SK-N-SH (cell line): ENCODE measurements around the gene SRGAP2.
"Not testable (repeated sequence)": the region's sequence is repeated elsewhere in the genome, so short reads cannot be mapped to it uniquely, and the experiment has no call there.

ENCODE experiments used
- CHD2 ChIP-seq: fragments of 150-350 bp; IDR thresholded peaks from 2 replicates; pipeline ENCODE4 v1.6.1; 2018; ENCODE audit warnings: low read length; ENCODE audit not compliant: partially characterized antibody
- ELF1 ChIP-seq: IDR thresholded peaks from 2 replicates; pipeline ENCODE4 v1.4.0; 2012
- EP300 ChIP-seq, 2 experiments: IDR thresholded peaks; 2 replicates each; pipeline versions ENCODE4 v1.4.0 to v1.6.1; 2012; ENCODE audit warnings: borderline replicate concordance in 1 of 2, low read depth in 1 of 2, low read length in 1 of 2
- EZH2phosphoT487 ChIP-seq: fragments of 200-600 bp; sonication (generic); IDR thresholded peaks from 2 replicates; pipeline ENCODE4 v1.6.1; 2017; ENCODE audit warnings: low read depth, mixed run types, mild to moderate bottlenecking, antibody characterized with exemption, moderate library complexity, borderline replicate concordance
- JUND ChIP-seq: IDR thresholded peaks from 2 replicates; pipeline ENCODE4 v1.4.0; 2012
- POLR2AphosphoS5 ChIP-seq: IDR thresholded peaks from 2 replicates; pipeline ENCODE4 v1.6.1; 2012; ENCODE audit warnings: low read depth, low read length
- RAD21 ChIP-seq: IDR thresholded peaks from 2 replicates; pipeline ENCODE4 v1.6.1; 2012; ENCODE audit warnings: mild to moderate bottlenecking, low read length
- SMC3 ChIP-seq: IDR thresholded peaks from 2 replicates; pipeline ENCODE4 v1.6.1; 2012; ENCODE audit warnings: low read depth, low read length, improper control_type of control experiment
- YY1 ChIP-seq: IDR thresholded peaks from 2 replicates; pipeline ENCODE4 v1.4.0; 2012; ENCODE audit warnings: low read depth, mild to moderate bottlenecking
- TF ChIP-seq, protein P1 (sequence below): fragments of 200-600 bp; sonication (generic); IDR thresholded peaks from 2 replicates; pipeline ENCODE4 v1.6.1; 2017; ENCODE audit warnings: antibody characterized with exemption, mild to moderate bottlenecking, moderate library complexity
- TF ChIP-seq, protein P2 (sequence below): IDR thresholded peaks from 2 replicates; pipeline ENCODE4 v1.6.1; 2012; ENCODE audit warnings: mild to moderate bottlenecking, low read depth, low read length, moderate library complexity
- TF ChIP-seq, protein P3 (sequence below): fragments of 150-350 bp; IDR thresholded peaks from 2 replicates; pipeline ENCODE4 v1.6.1; 2017; ENCODE audit warnings: antibody characterized with exemption, low read length, low read depth, borderline replicate concordance

DNA sequence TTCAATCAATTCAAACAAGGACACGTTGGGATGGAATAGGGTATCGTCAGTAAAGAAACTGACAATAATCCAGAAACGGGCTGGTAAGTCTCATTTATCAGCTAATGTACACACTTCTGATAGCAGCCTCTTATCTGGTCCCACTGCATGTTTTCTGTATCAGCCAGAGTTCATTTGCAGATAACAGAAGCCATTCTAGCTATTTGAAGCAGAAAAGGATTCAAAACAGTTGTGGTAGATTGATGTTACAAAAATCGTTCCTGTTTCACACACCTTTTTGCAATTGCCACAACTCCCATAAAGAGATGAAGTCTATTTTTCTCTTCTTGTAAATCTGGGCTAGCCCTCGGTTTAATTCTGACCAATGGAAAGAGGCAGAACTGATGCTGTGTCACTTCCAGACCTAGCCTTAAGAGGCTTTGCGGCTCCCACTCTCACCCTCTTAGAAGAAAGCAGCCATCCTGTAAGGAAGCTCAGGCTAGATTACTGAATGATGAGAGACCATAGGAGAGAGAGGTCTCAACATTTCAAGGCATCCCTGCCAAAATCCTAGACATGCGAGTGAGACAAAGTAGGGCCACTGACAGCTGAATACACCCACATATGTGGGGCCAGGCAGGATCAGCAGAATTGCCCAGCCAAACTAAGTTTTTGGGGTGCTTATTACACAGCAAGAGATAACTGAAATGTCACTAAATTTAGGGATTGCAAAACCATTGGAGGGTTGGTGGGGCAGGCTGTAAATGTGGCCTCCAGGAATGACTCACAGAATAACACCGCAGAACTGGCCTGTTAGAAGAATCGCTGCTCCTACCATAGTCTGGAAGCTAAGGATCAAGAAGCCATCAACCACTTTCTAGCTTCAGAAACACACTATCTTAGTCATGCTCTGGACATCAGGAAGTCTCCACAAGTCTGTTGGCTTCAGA, 25.0 kb upstream of the SRGAP2 start:
- TF ChIP-seq, protein P1, sequence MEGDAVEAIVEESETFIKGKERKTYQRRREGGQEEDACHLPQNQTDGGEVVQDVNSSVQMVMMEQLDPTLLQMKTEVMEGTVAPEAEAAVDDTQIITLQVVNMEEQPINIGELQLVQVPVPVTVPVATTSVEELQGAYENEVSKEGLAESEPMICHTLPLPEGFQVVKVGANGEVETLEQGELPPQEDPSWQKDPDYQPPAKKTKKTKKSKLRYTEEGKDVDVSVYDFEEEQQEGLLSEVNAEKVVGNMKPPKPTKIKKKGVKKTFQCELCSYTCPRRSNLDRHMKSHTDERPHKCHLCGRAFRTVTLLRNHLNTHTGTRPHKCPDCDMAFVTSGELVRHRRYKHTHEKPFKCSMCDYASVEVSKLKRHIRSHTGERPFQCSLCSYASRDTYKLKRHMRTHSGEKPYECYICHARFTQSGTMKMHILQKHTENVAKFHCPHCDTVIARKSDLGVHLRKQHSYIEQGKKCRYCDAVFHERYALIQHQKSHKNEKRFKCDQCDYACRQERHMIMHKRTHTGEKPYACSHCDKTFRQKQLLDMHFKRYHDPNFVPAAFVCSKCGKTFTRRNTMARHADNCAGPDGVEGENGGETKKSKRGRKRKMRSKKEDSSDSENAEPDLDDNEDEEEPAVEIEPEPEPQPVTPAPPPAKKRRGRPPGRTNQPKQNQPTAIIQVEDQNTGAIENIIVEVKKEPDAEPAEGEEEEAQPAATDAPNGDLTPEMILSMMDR, result not testable (repeated sequence)
- not testable (repeated sequence) for TF ChIP-seq RAD21; EP300 (IDR thresholded peaks at IDR 0.05; ENCODE audit: borderline replicate concordance in 1 of 2, low read depth in 1 of 2, low read length in 1 of 2); POLR2AphosphoS5; ELF1; CHD2; JUND; EZH2phosphoT487; SMC3; YY1
- TF ChIP-seq, protein P2, sequence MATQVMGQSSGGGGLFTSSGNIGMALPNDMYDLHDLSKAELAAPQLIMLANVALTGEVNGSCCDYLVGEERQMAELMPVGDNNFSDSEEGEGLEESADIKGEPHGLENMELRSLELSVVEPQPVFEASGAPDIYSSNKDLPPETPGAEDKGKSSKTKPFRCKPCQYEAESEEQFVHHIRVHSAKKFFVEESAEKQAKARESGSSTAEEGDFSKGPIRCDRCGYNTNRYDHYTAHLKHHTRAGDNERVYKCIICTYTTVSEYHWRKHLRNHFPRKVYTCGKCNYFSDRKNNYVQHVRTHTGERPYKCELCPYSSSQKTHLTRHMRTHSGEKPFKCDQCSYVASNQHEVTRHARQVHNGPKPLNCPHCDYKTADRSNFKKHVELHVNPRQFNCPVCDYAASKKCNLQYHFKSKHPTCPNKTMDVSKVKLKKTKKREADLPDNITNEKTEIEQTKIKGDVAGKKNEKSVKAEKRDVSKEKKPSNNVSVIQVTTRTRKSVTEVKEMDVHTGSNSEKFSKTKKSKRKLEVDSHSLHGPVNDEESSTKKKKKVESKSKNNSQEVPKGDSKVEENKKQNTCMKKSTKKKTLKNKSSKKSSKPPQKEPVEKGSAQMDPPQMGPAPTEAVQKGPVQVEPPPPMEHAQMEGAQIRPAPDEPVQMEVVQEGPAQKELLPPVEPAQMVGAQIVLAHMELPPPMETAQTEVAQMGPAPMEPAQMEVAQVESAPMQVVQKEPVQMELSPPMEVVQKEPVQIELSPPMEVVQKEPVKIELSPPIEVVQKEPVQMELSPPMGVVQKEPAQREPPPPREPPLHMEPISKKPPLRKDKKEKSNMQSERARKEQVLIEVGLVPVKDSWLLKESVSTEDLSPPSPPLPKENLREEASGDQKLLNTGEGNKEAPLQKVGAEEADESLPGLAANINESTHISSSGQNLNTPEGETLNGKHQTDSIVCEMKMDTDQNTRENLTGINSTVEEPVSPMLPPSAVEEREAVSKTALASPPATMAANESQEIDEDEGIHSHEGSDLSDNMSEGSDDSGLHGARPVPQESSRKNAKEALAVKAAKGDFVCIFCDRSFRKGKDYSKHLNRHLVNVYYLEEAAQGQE, result not testable (repeated sequence)
- TF ChIP-seq, protein P3, sequence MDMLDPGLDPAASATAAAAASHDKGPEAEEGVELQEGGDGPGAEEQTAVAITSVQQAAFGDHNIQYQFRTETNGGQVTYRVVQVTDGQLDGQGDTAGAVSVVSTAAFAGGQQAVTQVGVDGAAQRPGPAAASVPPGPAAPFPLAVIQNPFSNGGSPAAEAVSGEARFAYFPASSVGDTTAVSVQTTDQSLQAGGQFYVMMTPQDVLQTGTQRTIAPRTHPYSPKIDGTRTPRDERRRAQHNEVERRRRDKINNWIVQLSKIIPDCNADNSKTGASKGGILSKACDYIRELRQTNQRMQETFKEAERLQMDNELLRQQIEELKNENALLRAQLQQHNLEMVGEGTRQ, result not testable (repeated sequence)
